ENCODE results near the gene ETS2.

DNA sequence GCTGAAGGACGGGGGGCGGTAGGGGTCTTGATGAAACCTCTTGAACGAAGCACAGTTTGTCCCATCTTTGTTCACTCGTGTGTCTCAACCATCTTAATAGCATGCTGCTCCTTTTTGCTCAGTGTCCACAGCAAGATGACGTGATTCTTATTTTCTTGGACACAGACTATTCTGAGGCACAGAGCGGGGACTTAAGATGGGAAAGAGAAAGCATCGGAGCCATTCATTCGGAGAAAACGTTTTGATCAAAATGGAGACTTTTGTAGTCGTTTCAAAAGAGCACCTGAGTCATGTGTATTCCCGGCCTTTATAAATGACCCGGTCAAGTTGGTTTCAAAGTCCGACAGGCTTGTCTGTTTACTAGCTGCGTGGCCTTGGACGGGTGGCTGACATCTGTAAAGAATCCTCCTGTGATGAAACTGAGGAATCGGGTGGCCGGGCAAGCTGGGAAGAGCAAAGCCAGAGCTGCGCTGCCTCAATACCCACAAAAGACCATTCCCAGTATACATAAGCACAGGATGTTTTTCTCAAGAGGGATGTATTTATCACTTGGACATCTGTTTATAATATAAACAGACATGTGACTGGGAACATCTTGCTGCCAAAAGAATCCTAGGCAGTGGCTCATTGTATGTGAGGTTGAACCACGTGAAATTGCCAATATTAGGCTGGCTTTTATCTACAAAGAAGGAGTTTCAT is 18.5 kb downstream of the ETS2 start:
- TF ChIP-seq, protein P1, sequence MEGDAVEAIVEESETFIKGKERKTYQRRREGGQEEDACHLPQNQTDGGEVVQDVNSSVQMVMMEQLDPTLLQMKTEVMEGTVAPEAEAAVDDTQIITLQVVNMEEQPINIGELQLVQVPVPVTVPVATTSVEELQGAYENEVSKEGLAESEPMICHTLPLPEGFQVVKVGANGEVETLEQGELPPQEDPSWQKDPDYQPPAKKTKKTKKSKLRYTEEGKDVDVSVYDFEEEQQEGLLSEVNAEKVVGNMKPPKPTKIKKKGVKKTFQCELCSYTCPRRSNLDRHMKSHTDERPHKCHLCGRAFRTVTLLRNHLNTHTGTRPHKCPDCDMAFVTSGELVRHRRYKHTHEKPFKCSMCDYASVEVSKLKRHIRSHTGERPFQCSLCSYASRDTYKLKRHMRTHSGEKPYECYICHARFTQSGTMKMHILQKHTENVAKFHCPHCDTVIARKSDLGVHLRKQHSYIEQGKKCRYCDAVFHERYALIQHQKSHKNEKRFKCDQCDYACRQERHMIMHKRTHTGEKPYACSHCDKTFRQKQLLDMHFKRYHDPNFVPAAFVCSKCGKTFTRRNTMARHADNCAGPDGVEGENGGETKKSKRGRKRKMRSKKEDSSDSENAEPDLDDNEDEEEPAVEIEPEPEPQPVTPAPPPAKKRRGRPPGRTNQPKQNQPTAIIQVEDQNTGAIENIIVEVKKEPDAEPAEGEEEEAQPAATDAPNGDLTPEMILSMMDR (IDR thresholded peaks at IDR 0.05) = no peak
- TF ChIP-seq EZH2 (IDR thresholded peaks at IDR 0.05; ENCODE audit: borderline replicate concordance, insufficient read depth, low read depth, low read length, poor library complexity, severe bottlenecking) = no peak
